Activated CD8-positive, alpha-beta memory T cell treated with anti-CD3 and anti-CD28 coated beads, Interleukin-2, amount 50 U/mL, for 1 hour (primary cell): Measurements from ENCODE around the gene HAUS8.
"Not testable (repeated sequence)": the region's sequence is repeated elsewhere in the genome, so short reads cannot be mapped to it uniquely, and the experiment has no call there.

Experiments used
- DNase-seq: peaks from one replicate; pipeline ENCODE4 v3.0.0-alpha.2; 2020; ENCODE audit errors: extremely low read depth

HAUS8 gene

DNA sequence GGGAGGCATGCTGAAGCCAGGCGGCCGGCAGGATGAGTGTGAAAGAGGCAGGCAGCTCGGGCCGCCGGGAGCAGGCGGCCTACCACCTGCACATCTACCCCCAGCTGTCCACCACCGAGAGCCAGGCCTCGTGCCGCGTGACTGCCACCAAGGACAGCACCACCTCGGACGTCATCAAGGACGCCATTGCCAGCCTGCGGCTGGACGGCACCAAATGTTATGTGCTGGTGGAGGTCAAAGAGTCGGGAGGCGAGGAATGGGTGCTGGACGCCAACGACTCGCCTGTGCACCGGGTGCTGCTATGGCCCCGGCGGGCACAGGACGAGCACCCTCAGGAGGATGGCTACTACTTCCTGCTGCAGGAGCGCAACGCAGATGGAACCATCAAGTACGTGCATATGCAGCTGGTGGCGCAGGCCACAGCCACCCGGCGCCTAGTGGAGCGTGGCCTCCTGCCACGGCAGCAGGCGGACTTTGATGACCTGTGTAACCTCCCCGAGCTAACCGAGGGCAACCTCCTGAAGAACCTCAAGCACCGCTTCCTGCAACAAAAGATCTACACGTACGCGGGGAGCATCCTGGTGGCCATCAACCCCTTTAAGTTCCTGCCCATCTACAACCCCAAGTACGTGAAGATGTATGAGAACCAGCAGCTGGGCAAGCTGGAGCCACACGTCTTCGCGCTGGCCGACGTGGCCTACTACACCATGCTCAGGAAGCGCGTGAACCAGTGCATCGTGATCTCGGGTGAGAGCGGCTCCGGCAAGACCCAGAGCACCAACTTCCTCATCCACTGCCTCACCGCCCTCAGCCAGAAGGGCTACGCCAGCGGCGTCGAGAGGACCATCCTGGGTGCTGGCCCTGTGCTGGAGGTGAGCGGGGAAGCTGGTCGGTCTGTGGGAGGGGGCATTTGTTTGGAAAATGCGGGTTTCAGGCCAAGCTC, 26.7 kb upstream of the HAUS8 start:
- no peak for DNase-seq

DNA sequence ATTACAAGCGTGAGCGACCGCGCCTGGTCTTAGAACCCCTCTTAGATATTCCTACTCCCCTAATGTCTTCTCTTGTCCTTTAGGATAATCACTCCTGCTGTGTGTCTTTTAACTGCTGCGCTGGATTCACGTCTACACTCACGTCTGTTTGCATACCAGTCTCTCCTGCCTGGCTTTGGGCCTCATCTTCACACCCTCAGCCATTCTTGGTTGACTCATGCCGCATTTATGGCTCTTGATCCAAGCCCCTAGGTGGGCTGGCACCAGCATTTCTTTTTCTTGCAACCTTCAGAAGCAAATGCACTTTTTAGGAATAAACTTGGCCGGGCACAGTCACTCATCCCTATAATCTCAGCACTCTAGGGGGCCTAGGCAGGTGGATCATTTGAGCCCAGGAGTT, 23.1 kb upstream of the HAUS8 start:
- DNase-seq: no peak

DNA sequence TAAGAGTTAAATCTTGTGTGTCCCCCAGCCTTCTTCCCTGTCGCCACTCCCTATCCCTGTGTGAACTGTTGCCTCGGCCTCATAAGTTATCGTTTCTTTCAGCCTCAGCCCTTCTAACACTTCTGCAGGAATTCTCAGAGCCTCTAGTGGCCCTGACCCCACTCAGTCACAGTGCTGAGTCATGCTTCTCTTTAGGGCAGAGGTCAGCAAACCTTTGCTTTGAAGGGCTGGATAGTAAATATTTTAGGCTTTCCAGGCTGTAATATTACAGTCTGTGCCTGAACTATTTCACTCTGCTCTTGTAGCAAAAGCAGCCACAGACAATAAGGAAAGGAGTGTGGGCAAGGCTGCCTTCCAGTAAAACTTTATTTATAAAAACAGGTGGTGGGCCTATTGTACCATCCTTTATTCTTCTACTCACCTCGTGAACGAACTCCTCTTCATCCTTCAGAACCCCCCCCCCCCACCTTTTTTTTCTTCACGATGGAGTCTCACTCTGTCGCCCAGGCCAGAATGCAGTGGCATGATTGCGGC, 22.4 kb upstream of the HAUS8 start:
- no peak for DNase-seq

DNA sequence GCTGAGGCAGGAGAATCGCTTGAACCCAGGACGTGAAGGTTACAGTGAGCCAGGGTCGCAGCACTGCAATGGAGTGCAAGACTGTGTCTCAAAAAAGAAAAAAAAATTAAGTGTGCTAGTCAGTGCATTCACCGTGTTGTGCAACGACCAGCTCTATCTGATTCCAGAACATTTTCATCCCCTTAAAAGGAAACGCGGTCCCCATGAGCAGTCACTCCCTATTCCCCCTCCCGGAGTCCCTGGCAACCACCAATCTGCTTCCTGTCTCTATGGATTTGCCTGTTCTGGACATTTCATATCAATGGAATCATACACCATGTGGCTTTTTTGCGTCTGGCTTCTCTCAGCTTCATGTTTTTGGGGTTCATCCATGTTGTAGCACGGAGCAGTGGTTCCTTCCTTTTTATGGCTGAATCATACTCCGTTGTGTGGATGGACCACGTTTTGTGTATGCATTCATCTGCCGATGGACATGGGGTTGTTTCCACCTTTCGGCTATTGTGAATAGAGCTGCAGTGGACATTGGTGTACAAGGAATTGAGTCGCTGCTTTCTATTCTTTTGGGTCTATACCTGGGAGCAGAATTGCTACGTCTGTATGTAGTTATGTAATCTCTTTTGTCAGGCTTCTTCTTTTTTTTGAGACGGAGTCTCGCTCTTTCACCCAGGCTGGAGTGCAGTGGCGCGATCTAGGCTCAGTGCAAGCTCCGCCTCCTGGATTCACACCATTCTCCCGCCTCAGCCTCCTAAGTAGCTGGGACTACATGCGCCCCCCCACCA, 20.1 kb upstream of the HAUS8 start:
- DNase-seq: no peak

- not testable (repeated sequence) for DNase-seq
Observed at GRCh38 chr19:17094694-17095093, 19.4 kb upstream of the HAUS8 start.

- no peak for DNase-seq
Observed at GRCh38 chr19:17092696-17093095, 17.4 kb upstream of the HAUS8 start.

GRCh38 chr19:17091758-17092333, 16.6 kb upstream of the HAUS8 start:
- no peak for DNase-seq

GRCh38 chr19:17090583-17090982, 15.3 kb upstream of the HAUS8 start:
- DNase-seq: no peak

- no peak for DNase-seq
Observed at GRCh38 chr19:17088552-17088951, 13.3 kb upstream of the HAUS8 start.

DNA sequence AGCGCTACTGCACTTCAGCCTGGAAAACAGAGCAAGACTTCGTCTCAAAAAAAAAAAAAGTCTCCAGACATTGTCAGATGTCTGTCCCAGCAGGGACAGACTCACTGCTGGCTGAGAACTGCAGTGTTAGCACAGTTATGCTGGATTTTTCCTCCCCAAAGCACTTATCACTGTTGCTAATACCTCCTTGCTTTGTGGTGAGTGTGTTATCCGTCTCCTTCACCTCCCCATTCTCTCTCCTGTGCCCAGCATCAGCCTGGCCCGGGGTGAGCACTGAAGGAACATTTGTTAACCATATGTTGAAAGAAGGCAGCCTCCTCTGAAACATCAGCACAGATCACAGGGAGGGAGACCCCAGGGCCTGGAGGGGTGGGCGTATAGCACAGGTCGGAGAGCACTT, 11.6 kb upstream of the HAUS8 start:
- DNase-seq: no peak

- no peak for DNase-seq
Observed at GRCh38 chr19:17086120-17086519, 10.9 kb upstream of the HAUS8 start.

DNA sequence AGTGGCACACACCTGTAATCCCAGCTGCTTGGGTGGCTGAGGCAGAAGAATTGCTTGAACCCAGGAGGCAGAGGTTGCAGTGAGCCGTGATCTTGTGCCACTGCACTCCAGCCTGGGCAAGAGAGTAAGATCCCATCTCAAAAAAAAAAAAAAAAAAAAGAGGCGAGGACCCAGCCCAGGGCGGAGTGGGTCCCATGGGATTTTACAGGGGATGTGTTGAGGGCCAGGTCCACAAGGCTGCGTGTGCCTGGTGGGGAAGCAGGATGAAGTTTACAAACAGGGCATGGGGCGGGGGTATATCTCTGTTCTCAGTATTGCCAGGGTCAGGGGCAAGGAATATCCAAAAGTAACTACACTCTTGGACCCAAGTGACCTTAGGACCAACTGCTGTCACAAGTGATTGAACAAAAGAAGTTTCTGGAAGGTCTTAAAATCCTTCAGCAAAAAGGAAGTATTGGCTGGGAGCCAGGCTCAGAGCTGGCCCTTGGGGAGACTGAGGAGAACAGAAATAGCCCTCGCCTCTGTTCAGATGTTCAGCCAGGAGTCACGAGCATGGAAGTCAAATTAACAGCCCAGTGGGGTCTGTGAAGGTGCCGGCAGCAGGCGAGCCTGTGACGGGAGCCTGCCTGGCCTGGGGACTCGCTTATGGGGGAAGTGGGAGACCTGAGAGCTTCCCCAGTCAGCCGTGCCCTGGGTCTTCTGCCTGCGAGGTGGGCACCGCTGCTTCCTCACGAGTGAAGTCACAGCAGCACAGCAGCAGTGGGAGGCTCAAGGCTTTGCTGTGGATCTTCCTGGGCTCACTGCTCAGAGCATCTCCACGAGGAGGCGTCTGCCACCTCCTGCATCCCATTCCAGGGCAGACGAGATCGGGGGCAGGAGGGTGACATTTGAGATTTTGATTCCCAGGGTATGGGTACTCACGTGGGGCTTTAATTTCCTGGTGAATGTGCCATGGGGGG, 6.7 kb upstream of the HAUS8 start:
- no peak for DNase-seq

DNA sequence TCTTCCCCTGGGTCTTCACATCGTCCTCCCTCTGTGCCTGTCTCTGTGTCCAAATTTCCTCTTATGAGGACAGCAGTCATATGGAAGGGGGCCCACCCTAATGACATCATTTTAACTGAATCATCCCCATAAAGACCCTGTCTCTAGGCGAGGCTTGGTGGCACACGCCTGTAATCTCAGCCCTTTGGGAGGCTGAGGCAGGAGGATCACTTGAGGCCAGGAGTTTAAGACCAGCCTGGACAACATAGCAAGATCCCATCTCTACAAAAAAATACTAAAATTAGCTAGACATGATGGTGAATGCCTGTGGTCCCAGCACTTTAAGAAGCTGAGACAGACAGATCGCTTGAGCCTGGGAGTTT, 5.2 kb upstream of the HAUS8 start:
- no peak for DNase-seq

DNA sequence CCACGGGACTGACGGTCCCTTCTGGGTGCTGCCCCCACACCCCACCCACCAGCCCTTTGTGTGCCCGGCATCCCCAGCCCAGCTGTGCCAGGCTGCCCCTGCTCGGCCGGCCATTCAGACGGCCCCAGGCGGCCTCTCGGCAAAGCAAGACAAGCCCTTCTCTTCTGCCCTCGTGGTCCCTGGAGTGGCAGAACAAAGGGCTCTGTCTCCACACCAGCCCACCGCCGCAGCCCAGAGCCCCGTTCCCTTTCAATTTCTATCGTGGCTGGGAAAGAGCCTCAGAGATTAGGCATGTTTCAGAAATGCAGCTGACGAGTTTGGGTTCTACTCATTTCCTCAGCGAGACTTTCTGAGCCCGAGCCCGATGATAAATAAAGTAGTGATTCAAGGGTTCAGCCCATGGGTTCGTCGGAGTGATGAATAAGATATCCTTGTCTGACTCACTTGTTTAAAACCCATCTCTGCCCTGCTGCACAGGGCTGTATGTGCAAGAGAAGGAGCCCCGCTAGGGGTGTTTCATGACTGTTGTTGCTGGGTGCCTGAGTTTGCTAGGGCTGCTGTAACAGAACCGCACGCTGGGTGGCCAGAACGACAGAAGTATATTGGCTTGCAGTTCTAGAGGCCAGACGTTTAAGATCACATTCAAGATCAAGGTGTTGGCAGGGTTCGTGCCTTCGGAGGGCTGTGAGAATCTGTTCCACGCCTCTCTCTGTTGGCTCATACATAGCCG, 4.6 kb upstream of the HAUS8 start:
- DNase-seq: peak; percentile 27

DNA sequence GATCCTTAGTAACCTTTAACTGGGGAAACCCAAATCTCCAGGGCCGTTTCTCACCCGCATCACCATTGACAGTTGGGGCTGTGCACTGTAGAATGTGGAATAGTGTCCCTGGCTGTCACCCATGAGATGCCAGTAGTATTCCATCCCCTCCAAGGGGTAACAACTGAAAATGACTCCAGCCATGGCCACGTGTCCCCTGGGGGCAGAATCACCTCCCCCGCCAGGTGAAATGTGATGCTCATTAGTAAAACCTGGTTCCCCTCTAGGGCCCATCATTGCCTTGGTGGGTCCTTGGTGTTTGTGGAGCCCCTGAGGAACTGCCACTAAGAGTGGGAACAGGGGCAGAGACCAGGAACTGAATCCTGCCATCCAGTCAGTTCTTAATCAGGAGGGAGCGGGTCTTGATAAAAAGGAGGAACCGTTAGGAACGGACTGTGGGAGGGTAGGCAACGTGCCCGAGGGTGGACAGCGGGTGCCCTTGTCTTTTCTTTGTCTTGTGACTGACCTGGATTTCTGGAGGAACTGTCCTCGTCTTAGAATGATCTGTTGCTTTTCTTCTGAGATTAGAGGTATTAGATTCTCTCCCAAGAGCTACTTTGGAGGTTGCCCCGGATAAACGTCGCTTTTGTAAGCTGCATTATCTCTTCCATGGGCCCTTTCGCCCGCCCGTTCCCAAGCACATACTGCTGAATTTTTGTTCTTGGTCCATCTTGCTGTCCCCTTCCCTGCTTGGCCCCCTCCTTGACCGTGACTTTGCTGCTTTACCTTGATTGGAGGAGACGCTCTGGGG, 3.9 kb upstream of the HAUS8 start:
- DNase-seq: no peak

DNA sequence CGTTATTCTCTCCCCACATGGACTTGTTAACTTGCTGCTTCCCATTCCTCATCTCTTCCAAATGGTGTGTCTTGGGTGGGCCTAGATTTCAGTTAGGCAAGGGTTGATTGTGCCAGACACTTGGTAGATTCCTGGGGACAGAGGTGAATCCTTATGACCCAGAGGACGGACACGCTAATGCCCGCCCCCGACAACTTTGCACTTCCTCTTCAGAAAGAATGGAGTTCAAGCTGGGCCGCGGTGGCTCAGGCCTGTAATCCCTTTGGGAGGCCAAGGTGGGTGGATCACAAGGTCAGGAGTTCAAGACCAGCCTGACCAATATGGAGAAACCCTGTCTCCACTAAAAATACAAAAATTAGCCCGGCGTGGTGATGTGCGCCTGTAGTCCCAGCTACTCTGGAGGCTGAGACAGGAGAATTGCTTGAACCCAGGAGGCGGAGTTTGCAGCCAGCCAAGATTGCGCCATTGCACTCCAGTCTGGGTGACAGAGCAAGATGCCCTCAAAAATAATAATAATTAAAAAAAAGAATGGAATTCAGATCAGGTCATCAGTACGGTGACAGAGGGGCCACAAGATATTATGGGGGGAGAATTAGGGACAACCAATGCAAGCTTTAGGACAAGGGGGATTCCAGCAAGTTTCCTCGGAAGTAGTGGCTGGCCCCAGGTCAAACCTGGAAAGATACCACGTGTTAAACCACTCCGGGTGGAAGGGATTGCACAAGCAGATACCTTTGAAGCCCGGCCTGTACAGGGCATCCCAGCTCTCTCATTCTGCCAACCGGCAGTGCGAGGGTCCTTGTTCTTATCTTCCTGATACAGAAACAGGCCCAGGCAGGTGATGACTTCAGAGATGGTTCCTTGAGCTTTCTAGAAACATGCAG, 3.0 kb upstream of the HAUS8 start:
- no peak for DNase-seq

- DNase-seq: no peak
Observed at GRCh38 chr19:17077447-17078028, 2.3 kb upstream of the HAUS8 start.

- no peak for DNase-seq
Observed at GRCh38 chr19:17076543-17076991, 1.3 kb upstream of the HAUS8 start.
